T-helper 2 cell (primary cell): Measurements from ENCODE around the gene TUBGCP5.

ENCODE experiments used
- DNase-seq, 5 experiments: peaks; one replicate each; pipeline versions ENCODE4 v3.0.0 to v3.0.0-alpha.2; 2012 to 2022

The TUBGCP5 gene

GRCh38 chr15:22952796-22953579 is 86.4 kb downstream of the TUBGCP5 start:
- no peak for DNase-seq

DNA sequence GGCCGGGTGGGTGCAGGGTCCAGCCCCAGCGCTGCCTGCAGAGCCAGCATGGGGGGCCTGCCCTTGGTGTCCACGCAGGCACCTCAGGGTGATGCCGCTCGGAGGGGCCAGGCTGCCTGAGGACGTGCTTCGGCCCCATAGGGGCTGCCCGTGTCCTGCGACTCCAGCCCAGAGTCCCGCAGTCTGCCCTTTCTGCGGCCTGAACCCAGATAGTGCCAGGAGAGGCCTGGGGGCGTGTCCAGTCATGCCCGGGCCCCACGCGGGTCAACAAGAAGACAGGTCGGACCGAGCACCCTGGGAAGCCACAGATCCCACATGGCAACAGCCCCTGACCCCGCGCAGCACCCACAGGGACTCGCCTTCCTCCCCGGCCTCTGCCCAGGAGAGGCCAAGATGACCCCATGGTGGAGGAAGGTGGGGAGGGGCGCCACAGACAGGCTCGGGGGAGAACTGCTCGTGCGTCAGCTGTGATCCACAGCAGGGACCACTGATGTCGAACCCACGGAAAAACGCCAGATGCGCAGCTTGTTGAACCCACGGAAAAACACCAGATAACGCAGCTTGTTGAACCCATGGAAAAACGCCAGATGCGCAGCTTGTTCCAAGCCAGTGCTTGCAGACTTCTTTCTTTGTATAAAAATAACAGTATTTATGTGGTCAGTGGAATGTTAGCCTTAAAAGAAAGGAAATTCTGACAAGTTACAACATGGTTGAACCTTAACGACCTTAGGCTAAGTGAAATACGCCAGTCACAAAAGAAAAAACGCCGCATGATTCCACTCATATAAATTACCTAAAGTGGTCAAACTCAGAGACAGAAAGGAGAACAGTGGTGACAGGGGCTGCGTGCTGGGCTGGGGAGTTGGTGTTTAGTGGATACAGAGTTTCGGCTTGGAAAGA is 87.7 kb downstream of the TUBGCP5 start:
- DNase-seq: no peak

GRCh38 chr15:22951031-22951380 is 88.4 kb downstream of the TUBGCP5 start:
- DNase-seq: no peak

- DNase-seq: no peak
These were observed 88.9 kb downstream of the TUBGCP5 start for GRCh38 chr15:22950256-22950990.
